ENCODE measurements around the gene NCBP3. TPM values are rescaled to one million over a fixed set of nuclear protein-coding genes. Genes with fewer than 3 reads are reported as not detected.
A peak's percentile ranks its signal among the peaks of the same experiment; 100 is the strongest.

The NCBP3 gene
- total and polyA plus RNA-seq, 2 of the 8 experiments (the other 6 are each of a cell fraction or from before 2014, with no cell fraction given), result 19.6 to 46.1 TPM

GRCh38 chr17:3886776-3887175 lies 40.7 kb upstream of the NCBP3 start:
- Histone ChIP-seq H2AFZ (ENCODE audit: low read length) (no peak overlapping the region), H2AK5ac (ENCODE audit: low read depth, low read length) (no peak overlapping the region), H3K9ac (replicated peaks in 1 of 4; ENCODE audit: extremely low read depth in 1 of 4, low read depth in 3 of 4, low read length in 3 of 4) (no peak overlapping the region), H3K27ac (ENCODE audit: low read depth, low read length) (no peak overlapping the region), H3K4me1 (replicated peaks in 1 of 4; ENCODE audit: control insufficient read depth in 3 of 4, insufficient read depth in 4 of 4, low read length in 3 of 4) (peaks cover 4 to 23% (median 14%) of the 10 kb centered on the region in 4 experiments), H2BK20ac (ENCODE audit: low read length) (no peak overlapping the region), H3K4me2 (ENCODE audit: insufficient read depth in 1 of 2, low read depth in 2 of 2, low read length in 2 of 2) (no peak overlapping the region), H2BK12ac (ENCODE audit: low read depth, low read length) (peak overlapping the region; percentile 78; the same call in 1 of the 2 replicates), H3K27me3 (replicated peaks in 1 of 4; ENCODE audit: control insufficient read depth in 3 of 4, extremely low read depth in 1 of 4, insufficient read depth in 3 of 4, low read length in 3 of 4) (no peaks in the 10 kb centered on the region; a peak in 1 of 7 replicates), H3K79me1 (ENCODE audit: low read depth, low read length) (peaks cover 4% of the 10 kb centered on the region; the same call in 1 of the 2 replicates), H3K79me2 (ENCODE audit: control insufficient read depth in 1 of 2, insufficient read depth in 2 of 2, low read length in 2 of 2) (no peaks in the 10 kb centered on the region; a peak in 1 of 4 replicates), H3K23me2 (ENCODE audit: low read depth, low read length) (peaks cover under 1% of the 10 kb centered on the region; the same call in 1 of the 2 replicates), H2BK15ac (ENCODE audit: low read length) (no peak overlapping the region), H3K14ac (ENCODE audit: insufficient read length) (no peak overlapping the region), H3K4ac (replicated peaks; ENCODE audit: insufficient read length, low read depth, low read length) (no peak overlapping the region), H3K18ac (ENCODE audit: extremely low read depth, low read length) (no peak overlapping the region), H4K5ac (ENCODE audit: insufficient read length, low read depth, low read length) (no peak overlapping the region), H4K20me1 (replicated peaks in 1 of 2; ENCODE audit: control insufficient read depth in 1 of 2, insufficient read depth in 2 of 2, low read length in 2 of 2) (peaks cover 3 to 6% of the 10 kb centered on the region in 2 experiments), H3K36me3 (ENCODE audit: control insufficient read depth in 2 of 4, insufficient read depth in 4 of 4, low read length in 3 of 4) (peaks cover 3 to 9% (median 5%) of the 10 kb centered on the region in 4 experiments; a peak in 5 of 8 replicates), H4K8ac (ENCODE audit: extremely low read depth, insufficient read depth, low read length) (no peak overlapping the region), H3K9me3 (ENCODE audit: insufficient read depth in 2 of 2, low read depth in 1 of 2, low read length in 1 of 2) (no peaks in the 10 kb centered on the region), H4K91ac (replicated peaks; ENCODE audit: insufficient read length, low read length) (no peak overlapping the region), H3K56ac (replicated peaks; ENCODE audit: insufficient read length, low read depth, low read length) (no peak overlapping the region), H3K23ac (ENCODE audit: insufficient read length) (no peak overlapping the region), H2BK5ac (ENCODE audit: low read depth, low read length) (peak overlapping the region; percentile 31; the same call in 1 of the 2 replicates), H2BK120ac (replicated peaks; ENCODE audit: low read depth, low read length) (no peak overlapping the region), H3K4me3 (ENCODE audit: extremely low read depth in 1 of 4, insufficient read depth in 2 of 4, low read depth in 3 of 4, low read length in 4 of 4) (no peak overlapping the region)
- FAIRE-seq (no peak), DNase-seq (ENCODE audit: low read depth in 1 of 2, low spot score in 2 of 2) (no peak)
- ChIA-PET POLR2A (ENCODE audit: partially characterized antibody) (no interaction called here), CTCF (ENCODE audit: partially characterized antibody) (no interaction called here)
- 87% methylated on average over 10 of the region's 10 CpGs; no CpG with 5 or more reads in 1 of the 2 experiments for WGBS, 2 experiments (ENCODE audit: extremely low coverage in 1 of 2, insufficient coverage in 1 of 2, insufficient read length in 1 of 2, insufficient replicate concordance in 2 of 2, low coverage in 1 of 2, low lambda C conversion rate in 2 of 2, missing lambda C conversion rate in 1 of 2)
- TF ChIP-seq CBX8 (IDR thresholded peaks at IDR 0.05; ENCODE audit: borderline replicate concordance, low read depth, low read length) (no peak), MAFK (IDR thresholded peaks at IDR 0.05; ENCODE audit: low read depth, low read length) (no peak), ZNF274 (IDR thresholded peaks at IDR 0.05; ENCODE audit: borderline replicate concordance, extremely low read depth, low read length) (no peak), CBX5 (IDR thresholded peaks at IDR 0.05; ENCODE audit: low read depth, low read length) (no peak), KDM4A (IDR thresholded peaks at IDR 0.05; ENCODE audit: low read depth, low read length, severe bottlenecking) (no peak), EGR1 (IDR thresholded peaks at IDR 0.05; ENCODE audit: borderline replicate concordance, low read depth, low read length) (no peak), SIRT6 (IDR thresholded peaks at IDR 0.05; ENCODE audit: low read length) (no peak), POLR2AphosphoS5 (IDR thresholded peaks at IDR 0.05; ENCODE audit: low read depth, low read length) (no peak), GTF2F1 (IDR thresholded peaks at IDR 0.05; ENCODE audit: borderline replicate concordance, low read depth, low read length) (no peak), RBBP5 (IDR thresholded peaks at IDR 0.05; ENCODE audit: borderline replicate concordance, low read depth, low read length) (no peak), SUZ12 (IDR thresholded peaks at IDR 0.05; ENCODE audit: low read length) (no peak), JUN (IDR thresholded peaks at IDR 0.05; ENCODE audit: low read depth, low read length) (no peak), SP2 (IDR thresholded peaks at IDR 0.05; ENCODE audit: low read length) (no peak), PHF8 (conservative IDR thresholded peaks at IDR 0.05; ENCODE audit: low read depth, low read length) (no peak), SP1 (IDR thresholded peaks at IDR 0.05; ENCODE audit: low read depth, low read length) (no peak), CHD2 (IDR thresholded peaks at IDR 0.05; ENCODE audit: low read length) (no peak)
